ENCODE measurements around the gene TGFA. TPM values are rescaled to one million over a fixed set of nuclear protein-coding genes. Genes with fewer than 3 reads are reported as not detected.

Gene TGFA
- total RNA-seq, 4 donors from 2014 or later, result 19.2 to 62.4 (median 41.7) TPM

DNA sequence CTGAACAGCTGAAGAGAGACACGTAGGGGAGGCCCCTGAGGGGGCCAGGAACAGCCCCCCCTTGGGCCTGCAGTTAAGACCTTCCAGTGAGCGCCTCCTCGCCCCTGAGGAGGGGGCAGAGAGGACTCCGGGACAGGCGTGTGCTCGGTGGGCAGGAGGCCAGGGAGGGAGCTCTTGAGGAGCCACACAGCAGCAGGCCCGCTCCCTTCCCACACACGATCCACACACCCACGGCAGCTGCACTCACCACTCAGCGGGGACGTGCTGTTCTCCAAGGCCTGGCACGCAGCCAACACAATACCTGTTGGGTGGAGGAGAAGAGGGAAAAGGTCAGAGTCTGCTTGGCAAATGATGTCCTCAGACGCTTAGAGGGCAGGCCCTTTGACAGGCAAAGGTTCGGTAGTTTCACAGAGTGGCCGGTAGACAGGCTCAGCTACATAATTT, 39.0 kb downstream of the TGFA start:
- Histone ChIP-seq H3K27me3 (no peaks in the 10 kb centered on the region), H3K9me3 (no peaks in the 10 kb centered on the region), H3K27ac (no peak overlapping the region), H3K4me3 (no peak overlapping the region), H3K4me1 (peaks cover 35% of the 10 kb centered on the region), H3K36me3 (no peaks in the 10 kb centered on the region)
- peak in 1 of 2 donors; percentile 78 for DNase-seq (ENCODE audit: low spot score in 2 of 2)
- TF ChIP-seq POLR2AphosphoS5 (IDR thresholded peaks at IDR 0.05) (peak in 1 of 3 donors; percentile 76), POLR2A (IDR thresholded peaks at IDR 0.05) (no peak), EP300 (IDR thresholded peaks at IDR 0.05) (no peak)
- TF ChIP-seq, protein P1, sequence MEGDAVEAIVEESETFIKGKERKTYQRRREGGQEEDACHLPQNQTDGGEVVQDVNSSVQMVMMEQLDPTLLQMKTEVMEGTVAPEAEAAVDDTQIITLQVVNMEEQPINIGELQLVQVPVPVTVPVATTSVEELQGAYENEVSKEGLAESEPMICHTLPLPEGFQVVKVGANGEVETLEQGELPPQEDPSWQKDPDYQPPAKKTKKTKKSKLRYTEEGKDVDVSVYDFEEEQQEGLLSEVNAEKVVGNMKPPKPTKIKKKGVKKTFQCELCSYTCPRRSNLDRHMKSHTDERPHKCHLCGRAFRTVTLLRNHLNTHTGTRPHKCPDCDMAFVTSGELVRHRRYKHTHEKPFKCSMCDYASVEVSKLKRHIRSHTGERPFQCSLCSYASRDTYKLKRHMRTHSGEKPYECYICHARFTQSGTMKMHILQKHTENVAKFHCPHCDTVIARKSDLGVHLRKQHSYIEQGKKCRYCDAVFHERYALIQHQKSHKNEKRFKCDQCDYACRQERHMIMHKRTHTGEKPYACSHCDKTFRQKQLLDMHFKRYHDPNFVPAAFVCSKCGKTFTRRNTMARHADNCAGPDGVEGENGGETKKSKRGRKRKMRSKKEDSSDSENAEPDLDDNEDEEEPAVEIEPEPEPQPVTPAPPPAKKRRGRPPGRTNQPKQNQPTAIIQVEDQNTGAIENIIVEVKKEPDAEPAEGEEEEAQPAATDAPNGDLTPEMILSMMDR (IDR thresholded peaks at IDR 0.05), result no peak
- 35% methylated on average over 14 of the region's 15 CpGs for WGBS

DNA sequence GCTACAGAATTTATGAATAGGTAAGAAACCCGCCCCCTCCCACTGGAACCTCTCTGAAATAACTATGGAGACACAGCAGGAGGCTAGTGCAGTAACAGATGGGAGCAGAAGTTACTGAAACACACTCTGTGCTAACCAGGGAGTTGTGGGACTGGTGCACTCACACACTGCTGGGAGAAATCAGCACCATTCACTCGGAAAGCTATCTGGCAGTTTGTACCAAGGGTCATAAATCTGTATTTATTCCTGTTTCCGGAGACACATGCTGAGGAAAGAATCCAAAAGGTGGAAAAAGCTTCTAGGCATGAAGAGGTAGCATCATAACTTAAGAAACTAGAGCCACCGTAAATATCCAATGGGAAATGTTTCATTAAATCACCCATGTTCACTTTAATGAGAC, 39.9 kb downstream of the TGFA start:
- Histone ChIP-seq H3K4me1 (peaks cover 39% of the 10 kb centered on the region), H3K36me3 (no peaks in the 10 kb centered on the region), H3K27ac (no peak overlapping the region), H3K27me3 (no peaks in the 10 kb centered on the region), H3K4me3 (no peak overlapping the region), H3K9me3 (no peaks in the 10 kb centered on the region)
- WGBS, result 66% methylated on average over 4 of the region's 4 CpGs
- no peak for DNase-seq (ENCODE audit: low spot score in 2 of 2)
- no peak for TF ChIP-seq EP300 (IDR thresholded peaks at IDR 0.05)
- no peak for TF ChIP-seq POLR2AphosphoS5 (IDR thresholded peaks at IDR 0.05)
- TF ChIP-seq, protein P1 (IDR thresholded peaks at IDR 0.05), result no peak
- no peak for TF ChIP-seq POLR2A (IDR thresholded peaks at IDR 0.05)

- WGBS, result 90% methylated on average over 6 of the region's 8 CpGs
- Histone ChIP-seq H3K4me3 (no peak overlapping the region), H3K9me3 (no peaks in the 10 kb centered on the region), H3K36me3 (no peaks in the 10 kb centered on the region), H3K27ac (no peak overlapping the region), H3K27me3 (no peaks in the 10 kb centered on the region), H3K4me1 (peaks cover 47% of the 10 kb centered on the region)
- no peak for DNase-seq (ENCODE audit: low spot score in 2 of 2)
- TF ChIP-seq, protein P1 (IDR thresholded peaks at IDR 0.05), result no peak
- TF ChIP-seq POLR2A (IDR thresholded peaks at IDR 0.05) (no peak), POLR2AphosphoS5 (IDR thresholded peaks at IDR 0.05) (no peak), EP300 (IDR thresholded peaks at IDR 0.05) (no peak)
These were observed 41.5 kb downstream of the TGFA start for GRCh38 chr2:70511971-70512729.

- Histone ChIP-seq H3K4me1 (peaks cover 28% of the 10 kb centered on the region), H3K27me3 (no peaks in the 10 kb centered on the region), H3K27ac (no peak overlapping the region), H3K4me3 (no peak overlapping the region), H3K36me3 (no peaks in the 10 kb centered on the region), H3K9me3 (no peaks in the 10 kb centered on the region)
- DNase-seq (ENCODE audit: low spot score in 2 of 2), result no peak
- TF ChIP-seq POLR2A (IDR thresholded peaks at IDR 0.05) (no peak), EP300 (IDR thresholded peaks at IDR 0.05) (no peak), POLR2AphosphoS5 (IDR thresholded peaks at IDR 0.05) (no peak)
- TF ChIP-seq, protein P1 (IDR thresholded peaks at IDR 0.05), result no peak
- 86% methylated on average over 1 of the region's 1 CpG for WGBS
These were observed 43.3 kb downstream of the TGFA start for GRCh38 chr2:70510313-70510712.

GRCh38 chr2:70509565-70509964, 44.1 kb downstream of the TGFA start:
- Histone ChIP-seq H3K4me3 (no peak overlapping the region), H3K4me1 (peaks cover 21% of the 10 kb centered on the region), H3K36me3 (no peaks in the 10 kb centered on the region), H3K27me3 (no peaks in the 10 kb centered on the region), H3K9me3 (no peaks in the 10 kb centered on the region), H3K27ac (peak overlapping the region; percentile 55)
- no peak for DNase-seq (ENCODE audit: low spot score in 2 of 2)
- WGBS, result 74% methylated on average over 3 of the region's 3 CpGs
- TF ChIP-seq, protein P1 (IDR thresholded peaks at IDR 0.05), result no peak
- TF ChIP-seq POLR2A (IDR thresholded peaks at IDR 0.05), result no peak
- no peak for TF ChIP-seq EP300 (IDR thresholded peaks at IDR 0.05)
- no peak for TF ChIP-seq POLR2AphosphoS5 (IDR thresholded peaks at IDR 0.05)
